DND-41 (cell line): ENCODE measurements around the gene FBLN5.

ENCODE experiments used
- CTCF ChIP-seq: IDR thresholded peaks from 2 replicates; pipeline ENCODE4 v1.5.1; 2012; ENCODE audit warnings: borderline replicate concordance, low read length, moderate library complexity, mild to moderate bottlenecking; ENCODE audit not compliant: poor library complexity, severe bottlenecking; ENCODE audit errors: extremely low read depth
- EZH2 ChIP-seq: IDR thresholded peaks from 3 replicates; pipeline ENCODE4 v1.6.1; 2012; ENCODE audit warnings: borderline replicate concordance, low read depth, mild to moderate bottlenecking, moderate library complexity, low read length, inconsistent platforms; ENCODE audit not compliant: severe bottlenecking

GRCh38 chr14:91879196-91879595 is 68.3 kb downstream of the FBLN5 start:
- no peak for TF ChIP-seq CTCF
- no peak for TF ChIP-seq EZH2
